Neural crest cell (in vitro differentiated cells): ENCODE measurements around the gene NEDD4. TPM values are rescaled to one million over a fixed set of nuclear protein-coding genes. Genes with fewer than 3 reads are reported as not detected.

Experiments used
- DNase-seq: peaks from one replicate; pipeline ENCODE4 v3.0.0; 2021; ENCODE audit warnings: low read depth, mixed read lengths, low spot score
- H3K27ac Mint-ChIP-seq: one replicate; pipeline ENCODE4 v1.8.0; 2021; ENCODE audit warnings: mild to moderate bottlenecking, mixed read lengths; ENCODE audit not compliant: unreplicated experiment
- H3K27me3 Mint-ChIP-seq: 2 replicates; pipeline ENCODE4 v1.8.0; 2021; ENCODE audit warnings: low read depth, mild to moderate bottlenecking, mixed read lengths
- H3K36me3 Mint-ChIP-seq: 2 replicates; pipeline ENCODE4 v1.8.0; 2021; ENCODE audit warnings: low read depth, mild to moderate bottlenecking, mixed read lengths
- H3K4me1 Mint-ChIP-seq: 2 replicates; pipeline ENCODE4 v1.8.0; 2021; ENCODE audit warnings: mixed read lengths
- H3K4me3 Mint-ChIP-seq: one replicate; pipeline ENCODE4 v1.8.0; 2021; ENCODE audit warnings: mild to moderate bottlenecking, mixed read lengths
- H3K9me3 Mint-ChIP-seq: 2 replicates; pipeline ENCODE4 v1.8.0; 2021; ENCODE audit warnings: mixed read lengths
- total RNA-seq: library from RNA; stranded (reverse); gene quantifications from 2 replicates; pipeline ENCODE4 v1.2.1, GENCODE V29; 2021
- TF ChIP-seq, protein P1 (sequence below): fragments of 200-600 bp; sonication (generic); conservative IDR thresholded peaks from 2 replicates; pipeline ENCODE4 v1.5.0; 2021; ENCODE audit warnings: antibody characterized with exemption, mild to moderate bottlenecking

The NEDD4 gene
- total RNA-seq, 1 donor from 2014 or later: 20.3 TPM

GRCh38 chr15:55991802-55992768, 1.3 kb downstream of the NEDD4 start:
- DNase-seq: no peak
- H3K9me3 Mint-ChIP-seq: no peaks in the 10 kb centered on the region
- peak overlapping the region; percentile 94 for H3K4me3 Mint-ChIP-seq
- no peaks in the 10 kb centered on the region for H3K27me3 Mint-ChIP-seq
- H3K36me3 Mint-ChIP-seq: peaks cover 6% of the 10 kb centered on the region
- H3K27ac Mint-ChIP-seq: no peak overlapping the region
- peaks cover 39% of the 10 kb centered on the region for H3K4me1 Mint-ChIP-seq
- TF ChIP-seq, protein P1, sequence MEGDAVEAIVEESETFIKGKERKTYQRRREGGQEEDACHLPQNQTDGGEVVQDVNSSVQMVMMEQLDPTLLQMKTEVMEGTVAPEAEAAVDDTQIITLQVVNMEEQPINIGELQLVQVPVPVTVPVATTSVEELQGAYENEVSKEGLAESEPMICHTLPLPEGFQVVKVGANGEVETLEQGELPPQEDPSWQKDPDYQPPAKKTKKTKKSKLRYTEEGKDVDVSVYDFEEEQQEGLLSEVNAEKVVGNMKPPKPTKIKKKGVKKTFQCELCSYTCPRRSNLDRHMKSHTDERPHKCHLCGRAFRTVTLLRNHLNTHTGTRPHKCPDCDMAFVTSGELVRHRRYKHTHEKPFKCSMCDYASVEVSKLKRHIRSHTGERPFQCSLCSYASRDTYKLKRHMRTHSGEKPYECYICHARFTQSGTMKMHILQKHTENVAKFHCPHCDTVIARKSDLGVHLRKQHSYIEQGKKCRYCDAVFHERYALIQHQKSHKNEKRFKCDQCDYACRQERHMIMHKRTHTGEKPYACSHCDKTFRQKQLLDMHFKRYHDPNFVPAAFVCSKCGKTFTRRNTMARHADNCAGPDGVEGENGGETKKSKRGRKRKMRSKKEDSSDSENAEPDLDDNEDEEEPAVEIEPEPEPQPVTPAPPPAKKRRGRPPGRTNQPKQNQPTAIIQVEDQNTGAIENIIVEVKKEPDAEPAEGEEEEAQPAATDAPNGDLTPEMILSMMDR: no peak

DNA sequence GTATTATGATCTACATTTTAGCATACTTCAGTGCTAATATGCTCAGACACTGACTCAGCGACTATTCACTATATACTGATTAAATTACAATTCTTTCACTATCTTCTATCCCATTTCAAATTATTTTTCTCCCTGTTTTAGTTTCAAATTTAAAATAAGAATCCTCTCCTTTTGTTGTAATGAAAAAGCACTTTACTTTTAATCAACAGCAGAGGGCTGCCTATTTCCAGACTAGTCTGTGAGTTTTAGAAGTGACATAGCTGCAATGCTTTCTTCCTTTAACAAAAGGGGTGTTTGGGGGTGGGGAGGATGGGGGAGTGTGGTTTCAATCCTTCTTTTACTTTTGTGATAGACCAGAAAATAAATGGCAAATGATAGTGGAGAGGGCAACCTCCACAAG, 2.4 kb downstream of the NEDD4 start:
- Mint-ChIP-seq H3K4me1 (peaks cover 39% of the 10 kb centered on the region), H3K4me3 (peak overlapping the region; percentile 94), H3K27me3 (no peaks in the 10 kb centered on the region), H3K9me3 (peaks cover 2% of the 10 kb centered on the region), H3K27ac (peak overlapping the region; percentile 10), H3K36me3 (peaks cover 10% of the 10 kb centered on the region)
- no peak for DNase-seq
- TF ChIP-seq, protein P1: no peak

DNA sequence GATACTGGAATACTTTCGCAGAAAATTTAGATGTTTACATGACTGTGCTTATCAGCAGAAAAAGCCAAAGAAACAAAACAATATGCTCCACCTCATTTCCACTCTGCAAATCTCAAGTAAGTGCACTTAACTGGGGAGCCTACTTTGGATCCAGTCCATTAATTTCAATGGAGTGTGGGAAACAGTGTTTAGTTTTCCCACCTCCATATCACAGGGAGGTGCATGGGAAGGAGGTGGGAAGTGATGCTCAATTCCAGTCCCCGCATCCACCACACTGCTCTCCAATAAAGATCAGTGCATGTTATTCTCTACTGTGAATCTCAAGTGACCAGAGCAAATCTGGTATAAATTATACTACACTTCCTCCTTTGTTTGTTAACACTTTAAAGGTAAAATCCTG, 2.9 kb downstream of the NEDD4 start:
- no peaks in the 10 kb centered on the region for H3K27me3 Mint-ChIP-seq
- peak overlapping the region; percentile 94 for H3K4me3 Mint-ChIP-seq
- TF ChIP-seq, protein P1: no peak
- DNase-seq: no peak
- H3K4me1 Mint-ChIP-seq: peaks cover 39% of the 10 kb centered on the region
- H3K36me3 Mint-ChIP-seq: peaks cover 13% of the 10 kb centered on the region
- H3K9me3 Mint-ChIP-seq: peaks cover 2% of the 10 kb centered on the region
- H3K27ac Mint-ChIP-seq: peak overlapping the region; percentile 10

GRCh38 chr15:55989383-55989782, 4.0 kb downstream of the NEDD4 start:
- Mint-ChIP-seq H3K36me3 (peaks cover 16% of the 10 kb centered on the region), H3K4me3 (peak overlapping the region; percentile 64), H3K9me3 (peaks cover 2% of the 10 kb centered on the region), H3K27ac (no peak overlapping the region), H3K27me3 (no peaks in the 10 kb centered on the region), H3K4me1 (peaks cover 45% of the 10 kb centered on the region)
- TF ChIP-seq, protein P1: peak; percentile 39
- no peak for DNase-seq

DNA sequence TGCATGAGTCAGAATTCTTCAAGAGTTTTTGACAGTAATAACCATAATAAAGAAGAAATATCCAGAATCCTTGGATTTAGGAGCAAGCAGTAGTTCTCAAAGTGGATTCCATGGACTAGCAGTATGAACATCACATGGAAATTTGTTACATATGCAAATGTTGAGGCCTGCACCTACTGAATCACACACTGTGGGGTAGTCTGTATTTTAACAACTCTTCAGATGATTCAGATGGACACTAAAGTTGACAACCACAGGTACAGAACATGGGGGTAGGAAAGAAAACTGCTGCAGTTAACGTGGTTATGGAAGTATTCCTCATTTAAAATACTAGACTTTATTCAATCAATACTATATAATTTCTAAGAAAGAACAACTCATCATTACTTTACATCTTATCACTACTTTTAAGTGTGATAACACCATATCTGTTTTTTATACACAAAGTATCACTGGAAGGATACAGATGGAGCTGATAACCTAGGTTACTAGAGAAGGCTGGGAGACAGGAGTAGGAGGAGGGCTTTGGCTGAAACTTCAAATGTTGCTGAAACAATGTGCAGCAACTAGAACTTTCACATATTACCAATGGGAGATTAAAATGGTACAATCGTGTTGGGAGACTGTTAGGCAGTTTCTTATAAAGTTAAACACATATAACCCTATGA, 11.7 kb downstream of the NEDD4 start:
- H3K4me1 Mint-ChIP-seq: peaks cover 15% of the 10 kb centered on the region
- H3K9me3 Mint-ChIP-seq: peaks cover 10% of the 10 kb centered on the region
- H3K27me3 Mint-ChIP-seq: no peaks in the 10 kb centered on the region
- H3K4me3 Mint-ChIP-seq: no peak overlapping the region
- TF ChIP-seq, protein P1: no peak
- peaks cover 30% of the 10 kb centered on the region for H3K36me3 Mint-ChIP-seq
- no peak overlapping the region for H3K27ac Mint-ChIP-seq
- no peak for DNase-seq
